Measurements from ENCODE around the gene LASP1NB.

The LASP1NB gene

GRCh38 chr17:38906460-38907228 lies 18.8 kb upstream of the LASP1NB start:
- intact Hi-C loops (cut with micrococcal nuclease) = no loop called here
- peak overlapping the region; percentile 11; the same call in 1 of the 2 replicates for H3K4ac ChIP-seq (ENCODE audit: low read depth, low read length)
- peak overlapping the region in 1 of 2 experiments; percentile 9; a peak in 2 of 4 replicates for H4K8ac ChIP-seq (ENCODE audit: low read depth in 2 of 2, low read length in 2 of 2)
- H2BK15ac ChIP-seq (ENCODE audit: low read depth, low read length) = no peak overlapping the region
- no peaks in the 10 kb centered on the region for H3K9me3 ChIP-seq (ENCODE audit: control insufficient read depth, insufficient read depth, low read length)
- peak overlapping the region; percentile 20; the same call in 1 of the 2 replicates for H3K27ac ChIP-seq (ENCODE audit: insufficient read depth, low read length)
- H2BK5ac ChIP-seq (ENCODE audit: low read depth, low read length, poor library complexity, severe bottlenecking) = peak overlapping the region; percentile 64
- no peak overlapping the region; the same call in 1 of the 2 replicates for H2AK5ac ChIP-seq (ENCODE audit: low read depth, low read length)
- H3K9me1 ChIP-seq (ENCODE audit: insufficient read depth, low read length) = peaks cover 40% of the 10 kb centered on the region
- dilution Hi-C loops (cut with HindIII; ENCODE audit: low sequenced_read_pairs, unreplicated experiment) = no loop called here
- peaks cover 6% of the 10 kb centered on the region for H3K4me1 ChIP-seq (ENCODE audit: control insufficient read depth, insufficient read depth, low read length)
- ChIA-PET POLR2A (ENCODE audit: unreplicated experiment) (no interaction called here), CTCF (interaction anchor here (0.5 kb wide), 1 partner anchor 174 kb away, joined by 4 read pairs; no protein-coding TSS in a partner anchor)
- ATAC-seq (ENCODE audit: low read depth) (peak; percentile 48), DNase-seq (no peak)
- no peak overlapping the region for H2AFZ ChIP-seq (replicated peaks; ENCODE audit: low read length, poor library complexity)
- no peak overlapping the region for H3K4me2 ChIP-seq (ENCODE audit: low read depth, low read length)
- no peak overlapping the region for H2BK20ac ChIP-seq (ENCODE audit: low read depth, low read length)
- no peak overlapping the region for H3K4me3 ChIP-seq (ENCODE audit: insufficient read depth, low read depth, low read length)
- H3K14ac ChIP-seq (replicated peaks; ENCODE audit: low read depth, low read length) = peak overlapping the region; percentile 76
- TF ChIP-seq CEBPB (IDR thresholded peaks at IDR 0.05; ENCODE audit: low read depth, low read length) = no peak
- no peak for TF ChIP-seq RCOR1 (IDR thresholded peaks at IDR 0.05; ENCODE audit: insufficient replicate concordance, low read length)
- no peak for TF ChIP-seq RAD21 (IDR thresholded peaks at IDR 0.05; ENCODE audit: low read length)
- TF ChIP-seq RFX5 (IDR thresholded peaks at IDR 0.05; ENCODE audit: low read depth, low read length) = no peak
- no peak for TF ChIP-seq SMC3 (IDR thresholded peaks at IDR 0.05; ENCODE audit: low read depth, low read length)
- TF ChIP-seq ELK1 (IDR thresholded peaks at IDR 0.05; ENCODE audit: borderline replicate concordance, low read depth, low read length) = no peak
- no peak for TF ChIP-seq NFE2L2 (IDR thresholded peaks at IDR 0.05; ENCODE audit: low read depth, low read length)
- no peak for TF ChIP-seq FOS (IDR thresholded peaks at IDR 0.05; ENCODE audit: low read depth, low read length)
- no peak for TF ChIP-seq MAFK (IDR thresholded peaks at IDR 0.05; ENCODE audit: low read depth, low read length)
- TF ChIP-seq POLR2A (IDR thresholded peaks at IDR 0.05; ENCODE audit: low read depth, low read length) = no peak
- no peak for TF ChIP-seq MAZ (IDR thresholded peaks at IDR 0.05; ENCODE audit: borderline replicate concordance, low read depth, low read length)
- no peak overlapping the region for H4K91ac ChIP-seq (ENCODE audit: insufficient read depth, low read depth, low read length)
- no peak overlapping the region for H3K56ac ChIP-seq (ENCODE audit: extremely low read depth, insufficient read depth, low read length)
- peaks cover 59% of the 10 kb centered on the region for H3K36me3 ChIP-seq (ENCODE audit: control insufficient read depth, insufficient read depth, low read length)
- H3K23ac ChIP-seq (ENCODE audit: low read depth, low read length) = no peak overlapping the region; the same call in 1 of the 2 replicates
- 100% methylated on average over 1 of the region's 7 CpGs; no CpG with 5 or more reads in 1 of the 2 experiments for WGBS, 2 experiments (ENCODE audit: extremely low coverage in 2 of 2, insufficient read length in 1 of 2)
- peaks cover 95% of the 10 kb centered on the region for H4K20me1 ChIP-seq (ENCODE audit: insufficient read depth, low read length)
- H4K5ac ChIP-seq (ENCODE audit: low read depth, low read length) = no peak overlapping the region
- no peaks in the 10 kb centered on the region for H3K27me3 ChIP-seq (ENCODE audit: control insufficient read depth, insufficient read depth, low read length)
- in situ Hi-C loops (cut with MboI; ENCODE audit: low sequenced_read_pairs) = no loop called here
- peaks cover 38 to 89% of the 10 kb centered on the region in 2 experiments for H3K79me1 ChIP-seq (ENCODE audit: low read depth in 1 of 2, low read length in 2 of 2)
- BruUV-seq (replicated peaks) = no TSS peak
- H2AK9ac ChIP-seq (replicated peaks; ENCODE audit: low read depth, low read length, poor library complexity) = no peak overlapping the region
- no peak overlapping the region for H3K18ac ChIP-seq (ENCODE audit: low read depth, low read length)
- H2BK120ac ChIP-seq (ENCODE audit: low read depth, low read length) = no peak overlapping the region
- H3K9ac ChIP-seq (ENCODE audit: low read depth, low read length) = 0 out of 2 replicates have a peak overlapping the region, but pooled peaks have one; percentile 29

Measured in IMR-90 (cell line).